Glutamatergic neuron (in vitro differentiated cells): ENCODE results near the gene GRM4. TPM values are rescaled to one million over a fixed set of nuclear protein-coding genes. Genes with fewer than 3 reads are reported as not detected.

Source experiments
- DNase-seq: peaks from one replicate; pipeline ENCODE4 v3.0.0; 2022
- H3K27ac Mint-ChIP-seq: one replicate; pipeline ENCODE4 v1.8.0; 2020; ENCODE audit warnings: mild to moderate bottlenecking, mixed read lengths, inconsistent platforms; ENCODE audit not compliant: unreplicated experiment
- H3K27me3 Mint-ChIP-seq: one replicate; pipeline ENCODE4 v1.8.0; 2020; ENCODE audit warnings: mild to moderate bottlenecking, moderate library complexity, mixed read lengths, inconsistent platforms; ENCODE audit not compliant: unreplicated experiment
- H3K36me3 Mint-ChIP-seq: one replicate; pipeline ENCODE4 v1.8.0; 2020; ENCODE audit warnings: mild to moderate bottlenecking, mixed read lengths, inconsistent platforms; ENCODE audit not compliant: unreplicated experiment
- H3K4me1 Mint-ChIP-seq: one replicate; pipeline ENCODE4 v1.8.0; 2020; ENCODE audit warnings: mild to moderate bottlenecking, low read depth, mixed read lengths, inconsistent platforms; ENCODE audit not compliant: unreplicated experiment
- H3K4me3 Mint-ChIP-seq: one replicate; pipeline ENCODE4 v1.8.0; 2020; ENCODE audit warnings: mild to moderate bottlenecking, mixed read lengths, inconsistent platforms; ENCODE audit not compliant: unreplicated experiment
- H3K9me3 Mint-ChIP-seq: one replicate; pipeline ENCODE4 v1.8.0; 2020; ENCODE audit warnings: mild to moderate bottlenecking, moderate library complexity, mixed read lengths, inconsistent platforms; ENCODE audit not compliant: unreplicated experiment
- CTCF ChIP-seq: fragments of 200-600 bp; sonication (generic); IDR thresholded peaks from one replicate; pipeline ENCODE4 v1.5.0; 2021; ENCODE audit not compliant: partially characterized antibody, unreplicated experiment
- total RNA-seq: library from RNA; stranded (reverse); fragmentation: NEBNext Ultra II Directional; extraction: Animal tissue kit (Norgen Biotek cat#: 25700); gene quantifications from one replicate; pipeline ENCODE4 v1.2.1, GENCODE V29; 2021; ENCODE audit not compliant: unreplicated experiment

The GRM4 gene
- total RNA-seq, 1 donor from 2014 or later: 119 TPM

GRCh38 chr6:34177181-34177591 lies 31.3 kb upstream of the GRM4 start:
- H3K27ac Mint-ChIP-seq: no peak overlapping the region
- H3K9me3 Mint-ChIP-seq: peaks cover 4% of the 10 kb centered on the region
- no peak overlapping the region for H3K4me3 Mint-ChIP-seq
- H3K4me1 Mint-ChIP-seq: peaks cover 3% of the 10 kb centered on the region
- no peaks in the 10 kb centered on the region for H3K36me3 Mint-ChIP-seq
- H3K27me3 Mint-ChIP-seq: peaks cover 1% of the 10 kb centered on the region
- DNase-seq: no peak
- no peak for TF ChIP-seq CTCF

- Mint-ChIP-seq H3K27ac (no peak overlapping the region), H3K27me3 (peaks cover 1% of the 10 kb centered on the region), H3K36me3 (no peaks in the 10 kb centered on the region), H3K4me3 (no peak overlapping the region), H3K9me3 (peaks cover 4% of the 10 kb centered on the region), H3K4me1 (peaks cover 3% of the 10 kb centered on the region)
- no peak for TF ChIP-seq CTCF
- no peak for DNase-seq
Observed at GRCh38 chr6:34176261-34177031, 30.6 kb upstream of the GRM4 start.

- Mint-ChIP-seq H3K4me3 (no peak overlapping the region), H3K27ac (no peak overlapping the region), H3K36me3 (no peaks in the 10 kb centered on the region), H3K4me1 (peaks cover 3% of the 10 kb centered on the region), H3K27me3 (peaks cover 2% of the 10 kb centered on the region), H3K9me3 (peaks cover 2% of the 10 kb centered on the region)
- TF ChIP-seq CTCF: no peak
- DNase-seq: no peak
Observed at GRCh38 chr6:34174846-34175399, 29.0 kb upstream of the GRM4 start.

GRCh38 chr6:34172961-34173775 lies 27.3 kb upstream of the GRM4 start:
- no peak overlapping the region for H3K4me3 Mint-ChIP-seq
- peaks cover 2% of the 10 kb centered on the region for H3K9me3 Mint-ChIP-seq
- TF ChIP-seq CTCF: no peak
- H3K36me3 Mint-ChIP-seq: peaks cover 5% of the 10 kb centered on the region
- no peak for DNase-seq
- H3K4me1 Mint-ChIP-seq: peaks cover 3% of the 10 kb centered on the region
- peaks cover 3% of the 10 kb centered on the region for H3K27me3 Mint-ChIP-seq
- H3K27ac Mint-ChIP-seq: no peak overlapping the region

GRCh38 chr6:34170346-34170745 lies 24.5 kb upstream of the GRM4 start:
- Mint-ChIP-seq H3K4me1 (peaks cover 3% of the 10 kb centered on the region), H3K36me3 (peaks cover 10% of the 10 kb centered on the region), H3K9me3 (peaks cover 2% of the 10 kb centered on the region), H3K27ac (no peak overlapping the region), H3K27me3 (peaks cover 3% of the 10 kb centered on the region), H3K4me3 (no peak overlapping the region)
- no peak for TF ChIP-seq CTCF
- no peak for DNase-seq
